GM19463 (cell line): Measurements from ENCODE around the gene PTTG2.
"Not testable (repeated sequence)": the region's sequence is repeated elsewhere in the genome, so short reads cannot be mapped to it uniquely, and the experiment has no call there.

Experiments
- ATAC-seq: cut with Tn5 transposase; IDR thresholded peaks from one replicate; pipeline ENCODE4 v1.9.1; 2021; ENCODE audit warnings: mild to moderate bottlenecking, moderate library complexity; ENCODE audit not compliant: unreplicated experiment

Gene PTTG2

DNA sequence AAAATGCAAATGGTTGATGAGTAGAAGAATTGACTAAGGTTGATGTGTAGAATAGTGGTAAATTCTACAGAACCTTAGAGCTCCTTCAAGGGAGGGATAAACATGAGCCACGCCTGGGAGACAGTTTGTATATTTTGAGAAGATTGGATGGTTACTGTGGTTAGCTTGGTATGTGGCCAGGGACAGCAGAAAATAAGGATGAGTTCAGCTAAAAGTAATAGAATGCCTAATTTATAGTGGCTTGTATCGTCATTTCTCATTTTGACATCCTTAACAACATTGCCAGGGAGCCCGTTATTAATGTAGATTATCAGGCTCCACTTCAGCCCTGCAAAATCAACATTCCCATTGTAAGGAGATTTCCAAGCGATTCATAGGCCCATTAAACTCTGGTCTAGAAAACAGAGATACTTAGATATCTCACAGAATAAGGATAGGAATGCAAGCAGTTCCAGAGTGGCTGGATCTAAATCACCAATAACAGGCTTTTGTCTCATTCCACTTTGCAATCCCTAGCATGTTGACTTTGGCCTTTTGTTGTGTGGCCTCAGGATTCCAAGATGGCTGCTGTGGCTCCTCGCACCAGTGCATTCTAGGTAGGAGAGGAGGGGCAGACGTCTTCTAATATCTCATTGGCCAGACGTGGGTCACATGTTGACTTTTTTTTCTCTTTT, 6.4 kb upstream of the PTTG2 start:
- ATAC-seq = no peak

DNA sequence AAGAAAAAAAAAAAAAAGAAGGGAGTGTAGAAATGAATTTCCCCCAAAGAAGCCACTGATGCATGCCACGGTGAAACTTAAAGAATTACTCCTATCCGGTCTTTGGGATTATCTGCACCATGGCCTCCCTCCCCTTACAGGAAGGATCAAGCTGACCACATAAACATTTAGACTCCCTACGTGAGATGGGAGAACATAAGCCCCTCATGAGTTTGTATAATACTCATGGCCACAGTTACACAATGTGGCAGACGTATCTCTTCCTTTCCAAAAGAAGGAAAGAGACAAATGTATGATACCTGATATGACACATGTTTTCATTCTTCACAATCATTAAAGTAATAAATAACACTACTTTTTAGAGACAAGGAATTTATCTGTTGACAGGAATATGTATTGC, 3.3 kb upstream of the PTTG2 start:
- no peak for ATAC-seq

DNA sequence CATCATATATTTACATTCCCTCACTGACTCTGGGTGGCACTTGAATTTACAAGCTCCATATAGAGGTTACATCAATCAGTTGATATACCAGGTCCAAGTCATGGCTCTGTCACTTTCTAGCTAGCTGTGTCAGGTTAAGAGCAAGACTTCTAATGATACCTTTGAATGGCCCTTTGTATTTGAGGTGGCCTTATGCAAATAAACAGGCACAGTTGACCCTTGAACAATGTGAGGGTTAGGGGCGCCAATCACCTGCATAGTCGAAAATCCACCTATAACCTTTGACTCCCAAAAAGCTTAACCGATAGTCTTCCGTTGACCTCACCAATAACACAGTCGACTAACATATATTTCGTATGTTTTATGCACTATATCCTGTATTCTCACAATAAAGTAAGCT, 1.3 kb upstream of the PTTG2 start:
- ATAC-seq = no peak

DNA sequence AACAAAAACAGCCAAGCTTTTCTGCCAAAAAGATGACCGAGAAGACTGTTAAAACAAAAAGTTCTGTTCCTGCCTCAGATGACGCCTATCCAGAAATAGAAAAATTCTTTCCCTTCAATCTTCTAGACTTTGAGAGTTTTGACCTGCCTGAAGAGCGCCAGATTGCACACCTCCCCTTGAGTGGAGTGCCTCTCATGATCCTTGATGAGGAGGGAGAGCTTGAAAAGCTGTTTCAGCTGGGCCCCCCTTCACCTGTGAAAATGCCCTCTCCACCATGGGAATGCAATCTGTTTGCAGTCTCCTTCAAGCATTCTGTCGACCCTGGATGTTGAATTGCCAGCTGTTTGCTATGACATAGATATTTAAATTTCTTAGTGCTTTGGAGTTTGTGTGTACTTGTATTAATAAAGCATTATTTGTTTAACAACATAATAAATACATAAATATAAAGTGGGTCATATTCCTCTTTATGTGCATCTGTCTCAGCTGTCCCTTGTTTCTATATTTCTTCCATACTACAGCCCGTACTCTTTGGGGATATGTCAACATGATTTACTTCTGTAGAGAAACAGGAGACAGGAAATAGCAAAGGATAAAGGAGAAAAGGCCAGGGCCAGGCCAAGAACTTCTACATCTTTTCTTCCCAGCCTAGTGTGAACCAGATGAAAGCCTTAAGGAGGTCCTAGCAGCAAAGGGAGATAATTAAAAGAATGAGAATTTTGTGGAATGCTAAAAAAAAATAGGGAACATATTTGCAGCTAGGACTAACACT, 667 bp downstream of the PTTG2 start:
- ATAC-seq = no peak

DNA sequence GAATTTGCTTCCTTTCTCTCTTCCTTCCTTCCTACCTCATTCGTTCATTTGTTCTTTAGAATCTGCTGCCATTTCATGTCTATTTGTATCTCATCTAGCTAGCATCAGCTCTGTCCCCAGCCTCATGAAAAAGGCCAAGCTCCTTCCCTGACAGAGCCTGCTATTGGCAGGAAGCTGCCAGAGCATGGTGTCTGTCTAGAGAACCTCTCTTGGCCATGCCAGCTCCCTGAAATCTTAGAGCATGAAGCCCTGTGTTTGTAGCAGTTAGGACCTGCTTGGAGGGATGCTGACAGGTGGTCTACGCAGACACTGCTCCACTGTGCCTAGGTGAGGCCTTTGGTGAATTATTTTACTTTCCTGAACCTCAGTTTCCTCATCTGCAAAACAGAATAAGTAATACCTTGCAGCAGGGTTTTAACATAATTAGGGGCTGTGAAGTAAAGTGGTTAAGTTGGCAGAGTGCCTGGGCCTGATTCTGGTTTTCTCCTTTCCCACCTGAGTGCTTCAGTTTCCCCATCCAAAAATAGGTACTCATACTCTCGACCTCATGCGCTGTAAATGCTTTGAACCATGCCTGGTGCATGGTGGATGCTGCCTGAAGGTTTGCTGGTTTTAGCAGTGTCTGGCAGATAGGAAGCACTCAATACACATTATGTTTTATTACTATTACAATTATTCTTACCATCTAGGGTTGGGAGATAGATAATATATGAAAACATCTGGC, 4.7 kb downstream of the PTTG2 start:
- peak; percentile 68 for ATAC-seq

DNA sequence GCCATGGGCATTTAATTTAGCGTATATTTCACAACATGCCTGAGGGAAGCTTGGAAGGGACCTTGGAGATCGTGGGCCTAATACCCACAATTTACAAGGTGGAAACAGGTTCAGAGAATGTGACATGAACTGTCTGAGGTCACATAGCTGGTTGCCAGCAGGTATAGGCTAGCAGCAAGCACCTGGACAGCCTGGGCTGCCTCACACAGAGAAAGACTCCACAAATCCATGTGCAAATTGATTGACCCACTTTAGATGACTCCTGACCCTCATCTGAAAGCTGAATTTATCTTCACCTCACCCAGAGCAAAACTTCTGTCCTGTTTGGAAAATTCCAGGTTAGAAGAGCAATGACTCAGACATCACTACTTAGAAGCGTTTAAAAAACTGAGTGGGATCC, 5.8 kb downstream of the PTTG2 start:
- no peak for ATAC-seq

DNA sequence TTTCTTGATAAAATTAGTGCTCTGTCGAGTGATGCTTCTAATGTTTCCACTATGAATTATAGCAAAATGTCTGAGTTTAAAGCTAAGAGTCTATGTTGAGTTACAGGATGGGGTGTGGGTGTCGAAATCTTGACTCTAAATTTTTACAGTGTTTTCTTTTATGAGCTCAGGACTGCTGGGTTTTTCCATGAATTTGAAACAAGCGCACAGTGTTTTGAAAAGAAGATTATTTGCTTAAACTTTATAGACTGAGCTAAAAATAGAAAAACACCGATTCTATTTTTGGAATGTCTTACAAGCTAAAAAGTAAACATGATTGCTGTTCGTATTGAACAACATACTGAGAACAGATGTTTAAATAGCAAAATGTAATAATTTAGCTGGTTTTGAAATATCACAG, 7.5 kb downstream of the PTTG2 start:
- ATAC-seq = no peak

DNA sequence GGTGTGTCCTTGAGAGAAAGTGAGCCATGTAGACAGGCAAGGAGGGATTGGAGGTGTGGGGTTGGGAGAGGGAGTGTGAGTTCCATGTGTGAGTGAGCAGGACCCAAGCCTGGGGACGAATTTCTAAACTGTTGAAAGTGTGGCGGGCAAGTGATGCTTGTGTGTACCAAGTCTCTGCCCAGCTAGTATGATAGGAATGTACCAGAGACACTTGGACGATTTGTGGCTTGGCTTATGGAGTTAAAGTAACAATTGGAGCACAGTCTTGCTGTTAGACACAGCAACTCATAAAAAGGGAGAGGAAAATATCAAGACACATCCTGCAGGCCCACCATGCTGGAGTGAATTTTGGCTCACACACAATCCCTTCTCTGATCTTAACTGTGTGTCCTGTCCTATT, 8.5 kb downstream of the PTTG2 start:
- ATAC-seq = no peak

DNA sequence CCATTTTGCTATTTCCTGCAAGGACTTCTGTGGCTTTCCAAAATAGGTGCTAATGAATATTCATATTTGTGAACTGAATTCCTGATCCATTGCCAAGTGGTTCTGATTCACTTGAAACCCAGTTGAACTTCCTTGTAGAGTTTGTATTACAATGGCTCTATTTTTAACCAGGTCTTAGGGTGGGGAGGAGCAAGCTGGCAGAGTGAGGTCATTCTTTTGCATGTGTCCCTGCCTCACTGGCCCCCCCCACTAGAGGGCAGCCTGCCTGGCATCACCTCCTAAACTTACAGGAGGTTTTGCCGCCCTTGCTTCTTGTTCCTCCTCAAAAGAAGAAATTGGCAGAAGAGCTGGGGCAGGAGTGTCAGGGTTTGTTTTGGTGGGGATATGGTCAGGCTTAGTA, 10.5 kb downstream of the PTTG2 start:
- peak; percentile 66 for ATAC-seq

DNA sequence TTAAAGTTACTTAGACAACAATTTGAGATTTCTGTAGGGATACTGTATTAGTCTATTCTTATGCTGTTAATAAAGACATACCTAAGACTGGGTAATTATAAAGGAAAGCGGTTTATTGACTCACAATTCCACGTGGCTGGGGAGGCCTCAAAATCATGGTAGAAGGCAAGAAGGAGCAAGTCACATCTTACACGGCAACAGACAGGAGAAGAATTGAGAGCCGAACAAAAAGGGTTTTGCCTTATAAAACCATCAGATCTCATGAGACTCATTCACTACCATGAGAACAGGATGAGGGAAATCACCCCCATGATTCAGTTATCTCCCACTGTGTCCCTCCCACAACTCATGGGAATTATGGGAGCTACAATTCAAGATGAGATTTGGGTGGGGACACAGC, 11.0 kb downstream of the PTTG2 start:
- ATAC-seq = no peak

DNA sequence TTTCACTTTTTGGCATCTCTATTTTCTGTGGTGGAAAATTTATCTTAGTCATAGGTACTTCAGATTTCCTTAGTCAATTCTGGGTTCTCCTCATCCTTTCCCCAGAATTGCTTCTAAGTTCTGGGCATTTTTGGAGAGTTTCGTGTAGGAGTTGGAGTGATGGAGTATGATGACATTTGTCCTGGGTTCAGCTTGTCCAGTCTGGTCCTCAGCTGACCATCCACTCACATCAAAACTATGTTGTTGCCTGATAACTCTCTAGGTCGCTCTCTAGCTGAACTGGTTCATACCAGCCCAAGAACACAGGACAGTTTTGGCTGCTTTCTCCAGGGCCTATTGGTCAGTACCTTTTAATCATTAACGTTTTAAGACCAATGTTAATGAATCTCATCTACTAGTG, 13.2 kb downstream of the PTTG2 start:
- no peak for ATAC-seq

DNA sequence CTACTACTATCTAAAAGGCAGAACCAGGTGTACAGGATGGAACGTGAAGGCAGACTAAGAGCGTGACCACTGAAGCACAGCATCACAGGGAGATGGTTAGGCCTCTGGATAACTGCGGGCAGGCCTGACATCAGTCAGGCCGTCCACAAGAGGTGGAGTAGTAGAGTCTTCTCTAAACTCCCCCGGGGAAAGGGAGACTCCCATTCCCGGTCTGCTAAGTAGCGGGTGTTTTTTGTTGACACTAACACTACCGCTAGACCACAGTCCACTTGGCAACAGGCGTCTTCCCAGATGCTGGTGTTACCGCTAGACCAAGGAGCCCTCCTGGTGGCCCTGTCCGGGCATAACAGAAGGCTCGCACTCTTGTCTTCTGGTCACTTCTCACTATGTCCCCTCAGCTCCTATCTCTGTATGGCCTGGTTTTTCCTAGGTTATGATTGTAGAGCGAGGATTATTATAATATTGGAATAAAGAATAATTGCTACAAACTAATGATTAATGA, 15.2 kb downstream of the PTTG2 start:
- not testable (repeated sequence) for ATAC-seq

DNA sequence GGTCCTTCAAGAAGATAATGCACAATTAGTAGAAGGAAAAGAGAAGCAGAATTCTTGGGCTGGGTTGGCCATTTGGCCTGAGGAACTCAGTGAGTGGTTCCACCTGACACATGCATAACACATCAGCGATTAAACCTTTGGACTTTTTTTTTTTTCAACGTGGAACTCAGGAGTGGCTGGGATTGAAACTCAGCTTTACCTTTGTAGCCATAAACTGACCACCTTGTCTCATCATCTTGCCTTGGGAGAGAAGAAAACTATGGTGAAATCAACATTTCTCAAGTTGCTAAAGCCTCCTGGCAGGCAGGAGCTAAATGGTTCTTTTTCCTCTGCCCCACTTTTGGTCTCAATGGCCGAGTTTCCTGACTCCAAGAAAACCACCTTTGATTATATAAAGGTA, 16.3 kb downstream of the PTTG2 start:
- ATAC-seq = no peak

DNA sequence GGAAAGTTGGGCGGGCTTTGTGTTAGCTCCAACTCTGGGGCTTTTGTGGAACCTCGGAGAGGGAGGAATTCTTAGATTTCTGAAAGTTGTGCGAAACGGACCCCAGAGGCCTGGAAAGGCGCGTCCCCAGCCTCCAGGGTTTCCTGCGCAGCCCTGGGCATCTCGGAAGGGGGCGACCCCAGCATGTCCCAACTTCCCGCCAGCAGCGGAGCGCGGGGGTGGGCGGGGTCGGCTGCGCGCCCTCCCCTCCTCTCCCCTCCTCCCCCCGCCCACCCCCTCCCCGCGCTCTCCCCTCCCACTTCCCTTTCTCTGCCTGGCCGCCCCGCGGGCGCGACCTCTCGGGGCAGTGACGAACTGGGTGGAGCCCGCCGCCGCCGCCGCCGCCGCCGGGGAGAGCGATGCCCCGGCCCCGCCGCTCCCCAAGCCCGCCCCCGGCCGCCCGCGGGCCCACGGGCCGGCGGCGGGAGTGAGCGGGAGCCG, 16.8 kb downstream of the PTTG2 start:
- ATAC-seq = peak; percentile 80

DNA sequence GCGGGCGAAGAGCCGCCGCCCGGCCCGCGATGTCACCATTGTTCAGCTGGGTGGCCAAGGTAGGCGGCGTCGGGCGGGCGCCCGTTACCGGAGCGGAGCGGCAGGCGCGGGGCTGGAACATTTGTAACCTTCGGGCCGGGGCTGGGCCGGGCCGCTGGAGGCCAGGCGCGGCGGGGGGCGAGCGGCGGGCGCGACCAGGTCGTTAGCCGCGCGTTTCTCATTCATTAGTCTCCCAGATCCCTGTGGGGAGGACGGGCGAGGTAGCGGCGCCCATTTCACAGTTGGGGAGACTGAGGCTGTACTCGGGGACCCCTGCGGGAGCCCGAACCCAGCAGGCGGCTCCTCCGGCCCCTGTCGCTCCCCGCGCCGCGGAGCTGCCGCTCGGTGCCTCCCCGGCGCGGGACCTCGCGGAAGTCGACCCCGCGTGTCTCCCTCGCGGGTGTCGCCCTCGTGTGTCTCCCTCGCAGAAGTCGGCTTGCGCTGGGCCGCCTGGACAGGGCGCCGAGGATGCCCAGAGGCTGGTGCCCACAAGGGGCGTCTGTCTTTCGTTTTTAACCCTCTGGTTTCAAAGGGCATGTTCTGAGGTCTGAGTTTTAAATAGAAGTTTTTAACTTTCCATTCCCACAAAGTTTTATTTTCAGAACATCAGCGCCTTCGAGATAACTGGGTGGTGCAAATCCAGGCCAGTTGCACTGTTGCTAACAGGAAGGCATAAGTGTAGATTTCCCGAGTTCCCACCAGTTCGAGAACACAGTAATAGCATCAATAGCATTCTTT, 17.5 kb downstream of the PTTG2 start:
- peak; percentile 62 for ATAC-seq

DNA sequence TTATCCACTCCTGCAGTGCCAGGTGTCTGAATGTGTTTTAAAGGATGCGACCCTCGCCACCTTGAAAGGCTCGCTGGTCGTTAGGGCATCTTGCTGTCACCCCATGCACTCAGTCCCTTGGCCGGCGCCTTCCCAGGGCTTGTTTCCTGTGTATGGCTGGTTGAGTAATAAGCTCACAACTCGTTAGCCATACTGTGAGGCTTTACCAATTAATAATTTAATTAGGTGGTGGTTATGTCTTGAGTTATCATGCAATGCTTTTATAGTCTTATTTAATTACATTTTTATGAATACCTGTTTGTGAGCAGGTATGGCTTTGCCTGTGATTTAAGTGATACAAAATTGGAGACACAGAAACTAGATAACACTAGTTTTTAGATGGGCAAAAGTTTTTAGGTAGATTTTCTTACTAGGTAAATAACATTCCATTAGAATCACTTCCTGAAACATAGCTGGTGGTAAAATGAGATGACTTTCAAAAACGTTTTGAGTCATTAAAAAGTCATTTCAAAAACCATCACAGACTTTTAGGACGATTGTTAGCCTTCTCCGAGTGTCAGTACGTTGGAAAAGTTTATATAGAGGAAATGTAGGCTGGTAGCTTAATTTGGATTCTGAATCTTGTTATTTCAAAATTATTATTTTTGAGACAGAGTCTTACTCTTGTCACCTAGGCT, 18.2 kb downstream of the PTTG2 start:
- peak; percentile 18 for ATAC-seq

DNA sequence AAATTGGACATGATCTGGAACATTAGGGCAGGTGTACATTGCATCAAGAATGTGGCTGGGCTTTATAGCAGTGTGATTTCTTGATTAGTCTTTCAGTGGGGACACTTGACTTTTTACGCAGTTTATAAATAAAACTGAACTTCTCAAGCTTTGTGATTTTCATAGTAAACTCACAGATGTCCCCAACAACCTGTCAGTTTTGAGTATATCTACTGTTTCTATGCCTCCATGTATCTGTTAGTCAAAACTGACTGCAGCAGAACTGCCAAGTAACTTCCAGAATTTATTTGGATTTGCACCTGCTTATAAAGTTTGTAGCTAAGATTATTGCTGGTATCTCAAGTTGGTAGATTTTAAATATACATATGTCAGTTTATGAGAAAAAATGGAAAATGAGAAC, 20.0 kb downstream of the PTTG2 start:
- no peak for ATAC-seq

DNA sequence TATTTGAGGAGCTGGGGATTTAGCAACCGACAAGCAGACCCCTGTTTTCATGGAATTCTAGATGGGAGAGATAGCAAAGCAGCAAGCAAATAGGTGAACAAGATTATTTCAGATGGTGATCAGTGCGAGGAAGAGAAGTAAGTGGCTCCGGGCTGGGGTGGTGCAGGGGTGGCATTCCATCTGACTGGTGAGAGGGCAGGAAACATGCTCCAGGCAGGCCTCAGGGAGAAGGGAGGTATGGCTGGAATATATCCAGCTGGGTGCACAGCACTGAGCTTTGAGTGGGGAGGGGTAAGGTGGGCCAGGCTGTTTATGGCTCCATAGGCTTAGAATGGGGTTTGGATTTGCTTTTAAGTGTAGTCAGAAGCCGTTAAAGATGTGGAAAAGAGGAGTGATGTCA, 21.2 kb downstream of the PTTG2 start:
- no peak for ATAC-seq

DNA sequence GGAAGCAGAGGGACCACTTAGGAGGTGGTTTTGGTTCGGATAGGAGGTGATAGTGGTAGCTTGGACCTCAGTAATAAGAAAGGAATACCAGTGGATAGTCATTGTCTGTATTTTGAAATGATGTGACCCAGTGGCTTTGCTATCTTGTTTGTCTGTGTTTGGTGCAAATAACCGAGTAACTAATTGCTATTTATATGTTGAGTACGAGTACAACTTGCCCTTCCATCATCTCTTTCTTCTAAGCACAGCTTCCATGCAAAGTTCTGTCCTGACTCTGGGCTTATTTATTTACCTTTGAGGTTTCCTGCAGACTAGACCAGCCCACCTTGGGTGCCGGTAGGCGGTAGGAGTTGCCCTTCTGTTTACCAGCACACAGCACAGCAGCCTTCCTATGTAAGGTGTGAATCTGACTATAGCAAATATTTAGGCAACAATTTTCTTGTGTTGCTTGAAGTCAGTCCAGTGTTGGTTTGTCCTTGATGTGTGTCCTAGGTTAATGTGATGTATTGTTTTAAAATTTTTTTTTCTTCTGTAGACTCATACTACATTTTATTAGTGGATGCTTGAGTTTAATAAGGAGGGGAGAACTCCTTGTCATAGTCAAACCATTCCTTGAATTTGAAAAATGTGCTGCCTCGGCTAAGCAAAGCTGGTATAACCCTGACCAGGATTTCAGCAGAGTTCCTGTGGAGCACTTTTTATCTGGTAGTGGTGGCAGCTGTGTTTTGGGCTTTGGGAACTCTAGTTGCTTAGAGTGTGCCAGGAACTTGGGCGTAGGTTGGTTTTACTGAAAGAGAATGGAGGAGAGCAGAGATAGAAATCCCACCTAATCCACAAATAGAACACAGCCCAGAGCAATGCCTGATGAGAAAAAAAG, 21.9 kb downstream of the PTTG2 start:
- ATAC-seq = no peak
